Retinal pigment epithelial cell (primary cell): Measurements from ENCODE around the gene LTV1.
"Not testable (repeated sequence)": the region's sequence is repeated elsewhere in the genome, so short reads cannot be mapped to it uniquely, and the experiment has no call there.

Experiments used
- DNase-seq: peaks from one replicate; pipeline ENCODE4 v3.0.0-alpha.2; 2010; ENCODE audit warnings: low read depth
- H3K4me3 ChIP-seq: 2 replicates; pipeline ENCODE4 v1.5.1; 2011; ENCODE audit warnings: mild to moderate bottlenecking, low read length, control low read depth, moderate library complexity
- TF ChIP-seq, protein P1 (sequence below): conservative IDR thresholded peaks from 2 replicates; pipeline ENCODE4 v1.5.1; 2011; ENCODE audit warnings: low read depth, low read length, control low read depth, inconsistent platforms

The LTV1 gene

DNA sequence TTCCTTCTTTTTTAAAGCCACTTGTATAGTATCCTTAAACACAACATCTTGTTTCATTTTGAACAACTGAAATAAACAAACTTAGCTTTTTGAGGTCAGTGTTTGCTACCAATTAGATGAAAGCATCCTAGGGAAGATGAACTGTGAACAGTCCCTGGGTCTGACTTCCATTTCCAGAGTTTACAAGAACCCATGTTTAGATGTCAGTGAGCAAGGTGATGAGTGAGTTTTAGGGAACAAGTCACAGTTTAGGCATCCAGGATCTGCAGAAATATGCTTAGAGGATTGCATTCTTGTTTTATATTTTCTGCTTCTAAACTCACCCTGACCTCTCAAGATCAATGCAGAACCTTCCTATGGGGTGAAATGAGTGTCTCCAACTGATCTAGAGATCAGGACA, 24.1 kb downstream of the LTV1 start:
- DNase-seq, result no peak
- TF ChIP-seq, protein P1, sequence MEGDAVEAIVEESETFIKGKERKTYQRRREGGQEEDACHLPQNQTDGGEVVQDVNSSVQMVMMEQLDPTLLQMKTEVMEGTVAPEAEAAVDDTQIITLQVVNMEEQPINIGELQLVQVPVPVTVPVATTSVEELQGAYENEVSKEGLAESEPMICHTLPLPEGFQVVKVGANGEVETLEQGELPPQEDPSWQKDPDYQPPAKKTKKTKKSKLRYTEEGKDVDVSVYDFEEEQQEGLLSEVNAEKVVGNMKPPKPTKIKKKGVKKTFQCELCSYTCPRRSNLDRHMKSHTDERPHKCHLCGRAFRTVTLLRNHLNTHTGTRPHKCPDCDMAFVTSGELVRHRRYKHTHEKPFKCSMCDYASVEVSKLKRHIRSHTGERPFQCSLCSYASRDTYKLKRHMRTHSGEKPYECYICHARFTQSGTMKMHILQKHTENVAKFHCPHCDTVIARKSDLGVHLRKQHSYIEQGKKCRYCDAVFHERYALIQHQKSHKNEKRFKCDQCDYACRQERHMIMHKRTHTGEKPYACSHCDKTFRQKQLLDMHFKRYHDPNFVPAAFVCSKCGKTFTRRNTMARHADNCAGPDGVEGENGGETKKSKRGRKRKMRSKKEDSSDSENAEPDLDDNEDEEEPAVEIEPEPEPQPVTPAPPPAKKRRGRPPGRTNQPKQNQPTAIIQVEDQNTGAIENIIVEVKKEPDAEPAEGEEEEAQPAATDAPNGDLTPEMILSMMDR, result no peak
- no peak overlapping the region for H3K4me3 ChIP-seq

DNA sequence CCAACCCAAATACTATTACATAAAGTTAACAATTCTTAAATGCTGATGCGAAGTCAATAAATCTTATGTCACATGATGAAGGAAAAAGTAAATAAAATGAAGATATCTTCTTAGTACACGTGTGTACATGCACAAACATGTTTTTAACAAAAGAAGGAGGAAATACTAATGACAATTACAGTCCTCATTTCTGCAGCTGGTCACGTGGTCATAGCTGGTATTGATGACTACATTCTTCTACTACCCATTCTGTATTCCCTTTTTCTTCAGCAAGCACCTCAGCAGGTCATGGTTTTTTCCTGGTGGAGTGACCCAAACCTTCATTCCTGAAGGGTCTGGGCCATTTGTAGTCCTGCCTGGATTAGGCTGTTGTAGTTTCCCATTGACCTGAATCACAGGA, 25.7 kb downstream of the LTV1 start:
- not testable (repeated sequence) for DNase-seq, H3K4me3 ChIP-seq

DNA sequence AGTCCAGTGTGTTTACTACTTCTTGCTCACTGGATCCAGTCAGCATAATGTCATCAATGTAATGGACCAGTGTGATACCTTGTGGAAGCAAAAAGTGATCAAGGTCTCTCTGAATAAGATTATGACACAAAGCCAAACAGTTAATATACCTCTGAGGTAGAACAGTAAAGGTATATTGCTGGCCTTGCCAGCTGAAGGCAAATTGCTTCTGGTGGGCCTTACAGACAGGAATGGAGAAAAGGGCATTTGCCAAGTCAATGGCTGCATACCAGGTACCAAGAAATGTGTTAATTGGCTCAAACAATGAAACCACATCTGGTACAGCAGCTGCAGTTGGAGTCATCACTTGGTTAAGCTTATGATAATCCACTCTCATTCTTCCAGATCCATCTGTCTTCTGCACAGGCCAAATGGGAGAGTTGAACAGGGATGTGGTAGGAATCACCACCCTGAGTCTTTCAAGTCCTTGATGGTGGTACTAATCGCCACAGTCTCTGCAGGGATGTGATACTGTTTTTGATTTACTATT, 28.1 kb downstream of the LTV1 start:
- not testable (repeated sequence) for DNase-seq, H3K4me3 ChIP-seq

DNA sequence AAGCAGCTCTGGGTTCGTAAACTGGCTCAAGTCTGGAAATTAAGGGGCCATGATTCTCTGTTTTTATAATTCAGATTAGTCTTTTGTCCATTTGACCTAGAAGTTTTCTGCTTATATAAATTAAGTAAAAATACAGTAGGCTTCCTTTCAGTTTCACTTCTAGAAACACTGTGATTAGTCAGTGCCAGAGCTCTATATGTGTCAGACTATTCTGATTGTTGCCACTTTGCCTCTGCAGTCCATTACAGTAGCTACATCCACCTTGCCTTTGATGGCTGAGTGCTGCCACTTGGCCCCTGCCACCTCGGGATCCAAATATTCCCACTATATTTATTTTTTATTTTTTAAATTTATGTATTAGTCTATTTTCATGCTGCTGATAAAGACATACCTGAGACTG, 29.1 kb downstream of the LTV1 start:
- no peak overlapping the region for H3K4me3 ChIP-seq
- DNase-seq, result no peak
- TF ChIP-seq, protein P1, result no peak

DNA sequence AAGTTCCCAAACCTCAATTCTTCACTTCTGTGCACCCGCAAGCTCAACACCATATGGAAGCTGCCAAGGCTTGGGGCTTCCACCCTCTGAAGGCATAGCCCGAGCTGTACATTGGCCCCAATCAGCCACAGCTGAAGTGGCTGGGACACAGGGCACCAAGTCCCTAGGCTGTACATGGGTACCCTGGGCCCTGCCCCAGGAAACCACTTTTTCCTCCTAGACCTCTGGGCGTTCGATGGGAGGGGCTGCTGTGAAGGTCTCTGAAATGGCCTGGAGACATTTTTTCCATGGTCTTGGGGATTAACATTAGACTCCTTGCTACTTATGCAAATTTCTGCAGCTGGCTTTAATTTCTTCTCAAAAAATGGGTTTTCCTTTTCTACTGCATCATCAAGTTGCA, 30.5 kb downstream of the LTV1 start:
- H3K4me3 ChIP-seq, DNase-seq: not testable (repeated sequence)

DNA sequence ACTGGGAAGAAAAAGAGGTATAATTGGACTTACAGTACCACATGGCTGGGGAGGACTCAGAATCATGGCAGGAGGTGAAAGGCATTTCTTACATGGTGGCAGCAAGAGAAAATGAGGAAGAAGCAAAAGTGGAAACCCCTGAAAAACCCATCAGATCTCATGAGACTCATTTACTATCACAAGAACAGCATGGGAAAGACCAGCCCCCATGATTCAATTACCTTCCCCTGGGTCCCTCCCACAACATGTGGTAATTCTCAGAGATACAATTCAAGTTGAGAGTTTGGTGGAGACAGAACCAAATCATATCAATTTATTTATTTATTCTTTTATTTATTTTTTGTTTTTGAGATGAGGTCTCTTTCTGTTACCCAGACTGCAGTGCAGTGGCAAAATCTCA, 31.4 kb downstream of the LTV1 start:
- DNase-seq, H3K4me3 ChIP-seq: not testable (repeated sequence)

DNA sequence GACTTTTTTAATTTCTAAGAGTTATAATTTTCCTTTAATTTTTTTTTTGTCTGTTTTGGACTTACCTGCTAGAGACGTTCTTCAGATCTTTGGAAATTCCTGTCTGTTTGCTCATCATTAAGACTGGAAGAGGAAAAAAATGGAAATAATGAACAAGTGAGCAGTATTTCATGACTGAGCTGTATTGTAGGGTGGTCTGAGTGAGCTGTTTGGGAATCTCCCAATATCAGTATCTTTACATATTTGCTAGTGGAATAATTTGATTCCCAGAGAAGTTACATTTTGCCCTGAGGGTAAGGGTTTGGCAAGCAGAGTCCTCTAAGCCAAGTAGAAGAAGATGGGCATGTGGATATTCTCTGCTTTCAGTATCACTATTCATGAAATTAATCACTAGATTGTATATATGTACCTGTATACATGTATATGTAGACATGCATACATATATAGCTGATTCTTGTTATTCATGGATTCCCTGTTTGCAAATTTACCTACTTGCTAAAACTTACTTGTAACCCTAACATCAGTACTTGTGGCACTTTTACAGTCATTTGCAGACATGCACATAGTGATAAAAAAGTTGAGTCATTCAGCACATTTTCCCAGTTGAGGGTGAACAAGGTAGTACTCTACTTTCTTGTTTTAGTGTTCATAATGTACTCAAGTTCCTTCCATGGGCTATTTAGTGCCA, 34.6 kb downstream of the LTV1 start:
- TF ChIP-seq, protein P1, result no peak
- no peak overlapping the region for H3K4me3 ChIP-seq
- DNase-seq, result no peak

DNA sequence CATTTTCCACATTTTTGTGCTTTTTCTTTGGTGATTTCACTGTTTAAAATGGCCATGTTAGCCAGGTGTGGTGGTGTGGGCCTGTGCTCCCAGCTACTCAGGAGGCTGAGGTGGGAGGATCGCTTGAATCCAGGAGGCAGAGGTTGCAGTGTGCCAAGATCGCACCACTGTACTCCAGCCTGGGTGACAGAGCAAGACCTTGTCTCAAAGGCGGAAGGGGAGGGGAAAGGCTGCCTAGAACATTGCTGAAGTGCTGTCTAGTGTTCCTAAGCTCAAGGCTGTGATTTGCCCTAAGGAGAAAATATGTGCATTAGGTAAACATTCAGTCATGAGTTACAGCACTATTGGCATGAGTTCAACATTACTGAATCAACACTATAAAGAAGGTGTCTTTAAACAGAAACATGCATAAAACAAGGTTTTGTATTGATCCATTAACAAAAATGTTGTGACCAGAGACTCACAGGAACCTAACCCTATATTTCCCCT, 35.2 kb downstream of the LTV1 start:
- no peak overlapping the region for H3K4me3 ChIP-seq
- TF ChIP-seq, protein P1, result no peak
- DNase-seq, result no peak

DNA sequence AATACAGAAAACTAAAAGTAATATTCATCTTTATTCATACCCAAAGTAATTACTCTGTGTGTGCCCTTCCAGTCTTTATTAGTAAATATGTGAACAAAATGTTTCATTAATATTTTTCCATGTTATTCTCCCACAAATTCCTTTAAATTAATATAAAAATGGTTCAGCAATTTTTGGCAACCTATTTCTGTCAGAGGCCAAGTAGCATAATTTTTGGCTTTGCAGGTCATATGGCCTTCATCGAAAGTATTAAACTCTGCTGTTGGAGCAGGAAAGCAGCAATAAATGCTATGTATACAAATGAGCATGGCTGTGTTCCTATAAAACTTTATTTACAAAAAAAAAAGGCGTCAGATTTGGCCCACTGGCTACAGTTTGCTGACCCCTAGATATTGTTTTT, 37.3 kb downstream of the LTV1 start:
- no peak overlapping the region for H3K4me3 ChIP-seq
- DNase-seq, result no peak
- TF ChIP-seq, protein P1, result no peak
